Esophagus muscularis mucosa (tissue), 4 donors: ENCODE data around the gene VBP1.

ENCODE experiments used
- CTCF ChIP-seq, 3 experiments: fragments of 200-600 bp in 2 of 3; fragments of 450-650 bp in 1 of 3; sonication (generic) in 2 of 3; IDR thresholded peaks; one replicate each; pipeline ENCODE4 v1.5.1; 2017 to 2019; ENCODE audit warnings: antibody characterized with exemption in 3 of 3, mild to moderate bottlenecking in 2 of 3, moderate library complexity in 1 of 3
- EP300 ChIP-seq: sonication (generic); formaldehyde crosslinking; IDR thresholded peaks from one replicate; pipeline ENCODE4 v1.6.1; 2017; ENCODE audit warnings: antibody characterized with exemption
- POLR2A ChIP-seq: fragments of 450-650 bp; IDR thresholded peaks from one replicate; pipeline ENCODE4 v1.6.1; 2017; ENCODE audit warnings: antibody characterized with exemption, moderate library complexity, mild to moderate bottlenecking, low read depth
- POLR2AphosphoS5 ChIP-seq, 2 donors: sonication (generic); formaldehyde crosslinking; IDR thresholded peaks; one replicate each; pipeline ENCODE4 v1.6.1; 2017; ENCODE audit warnings: antibody characterized with exemption in 2 of 2

- TF ChIP-seq CTCF (IDR thresholded peaks at IDR 0.05) (no peak), POLR2A (no peak), POLR2AphosphoS5 (IDR thresholded peaks at IDR 0.05) (no peak), EP300 (no peak)
These were observed 35.1 kb downstream of the VBP1 start for GRCh38 chrX:155251391-155251790.
